ENCODE measurements around the gene CLDN34.
A peak's percentile ranks its signal among the peaks of the same experiment; 100 is the strongest.

The CLDN34 gene

GRCh38 chrX:9966775-9967408 lies at the start of gene CLDN34:
CLDN34 (plus strand) TSS chrX:9967358; CDS start chrX:9967358, 0 bp downstream.
- DNase-seq: no peak

- DNase-seq: no peak
These were observed 49.3 kb upstream of the CLDN34 start for GRCh38 chrX:9917861-9918260.

- no peak for DNase-seq
These were observed 47.5 kb upstream of the CLDN34 start for GRCh38 chrX:9919632-9920172.

- DNase-seq: no peak
These were observed 45.8 kb upstream of the CLDN34 start for GRCh38 chrX:9921407-9921806.

- DNase-seq: peak; percentile 23
These were observed 43.8 kb upstream of the CLDN34 start for GRCh38 chrX:9923357-9923756.

- DNase-seq: no peak
These were observed 41.2 kb upstream of the CLDN34 start for GRCh38 chrX:9926002-9926401.

- no peak for DNase-seq
These were observed 39.3 kb upstream of the CLDN34 start for GRCh38 chrX:9927698-9928482.

GRCh38 chrX:9935436-9935835 lies 31.7 kb upstream of the CLDN34 start:
- DNase-seq: no peak

GRCh38 chrX:9937761-9938160 lies 29.4 kb upstream of the CLDN34 start:
- no peak for DNase-seq

GRCh38 chrX:9938516-9938915 lies 28.6 kb upstream of the CLDN34 start:
- DNase-seq: no peak

GRCh38 chrX:9940421-9940820 lies 26.7 kb upstream of the CLDN34 start:
- DNase-seq: peak; percentile 78

GRCh38 chrX:9942086-9942485 lies 25.1 kb upstream of the CLDN34 start:
- no peak for DNase-seq

GRCh38 chrX:9943420-9943819 lies 23.7 kb upstream of the CLDN34 start:
- no peak for DNase-seq

GRCh38 chrX:9947131-9947794 lies 19.9 kb upstream of the CLDN34 start:
- no peak for DNase-seq

GRCh38 chrX:9948406-9948805 lies 18.8 kb upstream of the CLDN34 start:
- no peak for DNase-seq

GRCh38 chrX:9952300-9952699 lies 14.9 kb upstream of the CLDN34 start:
- no peak for DNase-seq

GRCh38 chrX:9953396-9953795 lies 13.8 kb upstream of the CLDN34 start:
- DNase-seq: no peak

GRCh38 chrX:9955506-9955905 lies 11.7 kb upstream of the CLDN34 start:
- no peak for DNase-seq

GRCh38 chrX:9957743-9958142 lies 9.4 kb upstream of the CLDN34 start:
- DNase-seq: no peak

- no peak for DNase-seq
These were observed 9.0 kb upstream of the CLDN34 start for GRCh38 chrX:9958183-9958582.

- DNase-seq: no peak
These were observed 5.4 kb upstream of the CLDN34 start for GRCh38 chrX:9961750-9962149.

GRCh38 chrX:9977635-9978034 lies 10.5 kb downstream of the CLDN34 start:
- no peak for DNase-seq

- DNase-seq: no peak
These were observed 13.2 kb downstream of the CLDN34 start for GRCh38 chrX:9980401-9980800.

- DNase-seq: no peak
These were observed 13.8 kb downstream of the CLDN34 start for GRCh38 chrX:9980927-9981326.

Data from NCI-H226 (cell line).